HCT116 (cell line): ENCODE data around the gene CUX1. TPM values are rescaled to one million over a fixed set of nuclear protein-coding genes. Genes with fewer than 3 reads are reported as not detected.

ENCODE experiments used
- ATAC-seq: fragments of 200-7000 bp; cut with Tn5 transposase; 2 replicates; pipeline ENCODE4 v1.9.1; 2020; ENCODE audit warnings: mild to moderate bottlenecking, moderate library complexity
- BruUV-seq: library from RNA; stranded (reverse); fragments of 400-500 nt; replicated peaks from 2 replicates; lab custom pipeline; 2021; lab: Mats Ljungman, UMichigan
- CTCF ChIA-PET: fragments of 300-600 bp; sonication (Branson Sonifier 250); formaldehyde crosslinking; loops from one replicate; lab custom pipeline; 2021; ENCODE audit warnings: antibody characterized with exemption; lab: Charles Lee
- POLR2A ChIA-PET: fragments of 300-600, 350-600 bp; sonication (Branson Sonifier 250); formaldehyde crosslinking; loops from one replicate; lab custom pipeline; 2021; ENCODE audit warnings: antibody characterized with exemption; lab: Charles Lee
- RAD21 ChIA-PET, 2 experiments: fragments of 300-600 bp; sonication (Branson Sonifier 250); formaldehyde crosslinking; loops; one replicate each; lab custom pipeline; 2023; ENCODE audit warnings: low total read pairs in 2 of 2; ENCODE audit not compliant: uncharacterized antibody in 2 of 2, unreplicated experiment in 2 of 2, low non-redundant PET in 1 of 2; lab: Charles Lee
- DNase-seq: peaks from one replicate; pipeline ENCODE4 v3.0.0-alpha.2; 2010; ENCODE audit warnings: low read depth, low spot score
- H2AFZ ChIP-seq: fragments of 200-600 bp; shearing (Covaris generic), sonication (generic); 2 replicates; pipeline ENCODE4 v1.6.1; 2017; ENCODE audit warnings: low read depth, mixed run types, mixed read lengths, antibody characterized with exemption, low read length; ENCODE audit not compliant: poor library complexity, severe bottlenecking
- H3K27ac ChIP-seq: 2 replicates; pipeline ENCODE4 v1.5.1; 2012; ENCODE audit warnings: low read depth, low read length
- H3K27me3 ChIP-seq: fragments of 200-600 bp; sonication (generic); 2 replicates; pipeline ENCODE4 v1.6.1; 2016; ENCODE audit warnings: mixed run types, low read length, mixed read lengths; ENCODE audit not compliant: insufficient read depth
- H3K36me3 ChIP-seq, 2 experiments: fragments of 200-500 bp in 1 of 2; fragments of 200-600 bp in 1 of 2; sonication (Bioruptor generic) in 1 of 2; sonication (generic) in 1 of 2; 2 replicates each; pipeline versions ENCODE4 v1.5.1 to v1.6.1; 2014 to 2016; ENCODE audit warnings: low read length in 2 of 2, inconsistent platforms in 1 of 2, mixed read lengths in 1 of 2, mixed run types in 1 of 2; ENCODE audit not compliant: insufficient read depth in 2 of 2, control insufficient read depth in 1 of 2
- H3K4me1 ChIP-seq, 2 experiments: fragments of 200-600 bp in 1 of 2; sonication (generic) in 1 of 2; 2 replicates each; pipeline versions ENCODE4 v1.5.1 to v1.6.1; 2012 to 2017; ENCODE audit warnings: low read length in 2 of 2, inconsistent platforms in 1 of 2, mild to moderate bottlenecking in 1 of 2, mixed read lengths in 1 of 2, mixed run types in 1 of 2, moderate library complexity in 1 of 2; ENCODE audit not compliant: insufficient read depth in 2 of 2, control insufficient read depth in 1 of 2
- H3K4me2 ChIP-seq: fragments of 200-600 bp; sonication (generic); 2 replicates; pipeline ENCODE4 v1.6.1; 2017; ENCODE audit warnings: mixed run types, low read length, mixed read lengths
- H3K4me3 ChIP-seq, 2 experiments: fragments of 200-600 bp in 1 of 2; sonication (generic) in 1 of 2; replicated peaks in 1 of 2; 2 replicates each; pipeline ENCODE4 v1.5.1; 2011 to 2016; ENCODE audit warnings: low read length in 2 of 2, control low read depth in 1 of 2, low read depth in 1 of 2, mild to moderate bottlenecking in 1 of 2, mixed read lengths in 1 of 2, mixed run types in 1 of 2
- H3K79me2 ChIP-seq: fragments of 200-600 bp; sonication (generic); 2 replicates; pipeline ENCODE4 v1.6.1; 2017; ENCODE audit warnings: mild to moderate bottlenecking, mixed run types, low read length, moderate library complexity, mixed read lengths; ENCODE audit not compliant: insufficient read depth
- H3K9ac ChIP-seq: fragments of 200-600 bp; sonication (generic); 2 replicates; pipeline ENCODE4 v1.6.1; 2016; ENCODE audit warnings: low read length, mixed read lengths
- H3K9me2 ChIP-seq: fragments of 200-600 bp; sonication (generic), shearing (Covaris generic); 2 replicates; pipeline ENCODE4 v1.6.1; 2017; ENCODE audit warnings: mixed run types, mild to moderate bottlenecking, moderate library complexity; ENCODE audit not compliant: insufficient read depth
- H3K9me3 ChIP-seq, 2 experiments: fragments of 200-500 bp in 1 of 2; fragments of 200-600 bp in 1 of 2; sonication (Bioruptor generic) in 1 of 2; sonication (generic) in 1 of 2; 2 replicates each; pipeline ENCODE4 v1.6.1; 2014 to 2017; ENCODE audit warnings: low read length in 2 of 2, mixed read lengths in 2 of 2, inconsistent platforms in 1 of 2, low read depth in 1 of 2, mild to moderate bottlenecking in 1 of 2, mixed run types in 1 of 2, moderate library complexity in 1 of 2; ENCODE audit not compliant: control insufficient read depth in 1 of 2, insufficient read depth in 1 of 2
- H4K20me1 ChIP-seq: fragments of 200-600 bp; sonication (generic), shearing (Covaris generic); 2 replicates; pipeline ENCODE4 v1.6.1; 2017; ENCODE audit warnings: mixed run types, mild to moderate bottlenecking, moderate library complexity; ENCODE audit not compliant: insufficient read depth
- CEBPB ChIP-seq: IDR thresholded peaks from 2 replicates; pipeline ENCODE4 v1.6.1; 2012; ENCODE audit warnings: low read depth
- CTCF ChIP-seq, 3 experiments: fragments of 200-600 bp in 1 of 3; sonication (generic) in 1 of 3; IDR thresholded peaks in 2 of 3; conservative IDR thresholded peaks in 1 of 3; 2 replicates each; pipeline ENCODE4 v1.5.1; 2012 to 2017; ENCODE audit warnings: low read depth in 2 of 3, low read length in 2 of 3, antibody characterized with exemption in 1 of 3, borderline replicate concordance in 1 of 3, control low read depth in 1 of 3, mild to moderate bottlenecking in 1 of 3, mixed read lengths in 1 of 3, mixed run types in 1 of 3, moderate library complexity in 1 of 3; ENCODE audit not compliant: insufficient read depth in 1 of 3
- EGR1 ChIP-seq: IDR thresholded peaks from 2 replicates; pipeline ENCODE4 v1.6.1; 2012; ENCODE audit warnings: low read depth
- ELF1 ChIP-seq: IDR thresholded peaks from 2 replicates; pipeline ENCODE4 v1.6.1; 2012; ENCODE audit warnings: low read depth, borderline replicate concordance
- EZH2phosphoT487 ChIP-seq: fragments of 200-600 bp; IDR thresholded peaks from 2 replicates; pipeline ENCODE4 v1.6.1; 2018; ENCODE audit warnings: antibody characterized with exemption, borderline replicate concordance
- FOSL1 ChIP-seq: IDR thresholded peaks from 2 replicates; pipeline ENCODE4 v1.6.1; 2012; ENCODE audit warnings: low read depth
- JUND ChIP-seq: IDR thresholded peaks from 2 replicates; pipeline ENCODE4 v1.6.1; 2012
- MAX ChIP-seq: IDR thresholded peaks from 2 replicates; pipeline ENCODE4 v1.6.1; 2012
- POLR2A ChIP-seq: IDR thresholded peaks from 2 replicates; pipeline ENCODE4 v1.7.0; 2011; ENCODE audit warnings: borderline replicate concordance; ENCODE audit not compliant: insufficient read depth, insufficient read length; ENCODE audit errors: extremely low read depth
- REST ChIP-seq: IDR thresholded peaks from 2 replicates; pipeline ENCODE4 v1.6.1; 2012; ENCODE audit warnings: low read depth
- SP1 ChIP-seq: IDR thresholded peaks from 2 replicates; pipeline ENCODE4 v1.6.1; 2012; ENCODE audit warnings: low read depth
- SRF ChIP-seq: IDR thresholded peaks from 2 replicates; pipeline ENCODE4 v1.6.1; 2012; ENCODE audit warnings: low read depth
- TCF7L2 ChIP-seq: IDR thresholded peaks from 2 replicates; pipeline ENCODE4 v1.7.0; 2011; ENCODE audit warnings: borderline replicate concordance, inconsistent platforms; ENCODE audit not compliant: insufficient read depth, insufficient read length; ENCODE audit errors: extremely low read depth
- YY1 ChIP-seq: IDR thresholded peaks from 2 replicates; pipeline ENCODE4 v1.6.1; 2011; ENCODE audit warnings: low read length, low read depth, moderate library complexity, mild to moderate bottlenecking; ENCODE audit not compliant: insufficient replicate concordance; ENCODE audit errors: extremely low read depth
- ZFX ChIP-seq: fragments of 450-650 bp; IDR thresholded peaks from 2 replicates; pipeline ENCODE4 v1.6.1; 2017
- intact Hi-C: fragments of 100-400 bp; cut with micrococcal nuclease; formaldehyde crosslinking; loops from 2 replicates; pipeline ENCODE4 v1.10.0; 2022
- total RNA-seq: library from RNA; stranded (reverse); gene quantifications from one replicate; pipeline ENCODE4 v1.2.1, GENCODE V29; 2021; ENCODE audit not compliant: unreplicated experiment

The CUX1 gene
- total RNA-seq, 1 experiment from 2014 or later = 68.9 TPM

DNA sequence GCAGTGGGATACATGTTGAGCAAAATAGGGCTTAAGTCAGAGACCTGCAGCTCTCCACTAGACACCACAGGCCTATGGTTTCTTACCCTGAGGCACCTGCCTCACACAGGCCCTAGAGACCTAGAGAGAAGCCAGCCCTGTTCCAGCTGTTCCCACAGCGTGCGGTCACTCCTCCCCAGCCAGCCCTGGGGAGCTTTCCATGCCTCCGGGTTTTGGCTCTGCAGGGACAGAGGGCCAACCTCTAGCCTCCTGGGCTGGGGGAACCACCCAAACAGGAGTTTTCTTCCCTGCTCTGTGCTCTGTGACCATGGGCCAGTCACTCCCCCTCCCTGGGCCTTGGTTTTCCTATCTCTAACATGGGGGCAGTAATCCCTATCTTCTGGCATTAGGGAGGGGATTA, 502.2 kb downstream of the CUX1 start (continued):
- TF ChIP-seq REST = no peak
- TF ChIP-seq JUND = no peak
- no peak for TF ChIP-seq SP1
- TF ChIP-seq ELF1 = no peak
- no peak for TF ChIP-seq CTCF (IDR thresholded peaks at IDR 0.05 in 2 of 3, conservative IDR thresholded peaks at IDR 0.05 in 1 of 3; ENCODE audit: borderline replicate concordance in 1 of 3, insufficient read depth in 1 of 3, low read depth in 2 of 3, low read length in 2 of 3)
- TF ChIP-seq FOSL1 = no peak
- TF ChIP-seq EZH2phosphoT487 = no peak
- TF ChIP-seq EGR1 = no peak
- no peak for TF ChIP-seq ZFX
- TF ChIP-seq SRF = no peak
- no peak for TF ChIP-seq TCF7L2

DNA sequence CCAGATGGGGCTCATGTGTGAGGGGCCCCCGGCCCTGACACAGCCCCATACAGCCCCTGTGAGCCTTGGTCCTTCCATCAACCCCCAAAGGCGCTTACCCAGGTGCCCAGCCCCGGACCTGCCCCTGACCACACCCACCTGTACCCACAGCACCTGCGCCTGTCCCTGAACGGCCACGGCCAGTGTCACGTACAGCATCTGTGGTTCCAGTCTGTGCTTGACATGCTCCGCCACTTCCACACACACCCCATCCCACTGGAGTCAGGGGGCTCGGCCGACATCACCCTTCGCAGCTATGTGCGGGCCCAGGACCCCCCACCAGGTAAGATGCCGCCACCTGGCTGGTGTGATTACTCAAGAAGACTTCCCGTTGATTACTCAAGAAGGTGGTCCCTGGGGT, 502.8 kb downstream of the CUX1 start:
- RAD21 ChIA-PET = no interaction called here
- ATAC-seq (no peak), DNase-seq (no peak)
- H3K4me2 ChIP-seq = no peak overlapping the region
- intact Hi-C loops = no loop called here
- no peaks in the 10 kb centered on the region for H3K9me3 ChIP-seq
- no peaks in the 10 kb centered on the region for H3K27me3 ChIP-seq
- peaks cover 9 to 10% of the 10 kb centered on the region in 2 experiments for H3K4me1 ChIP-seq
- H3K9me2 ChIP-seq = no peaks in the 10 kb centered on the region
- POLR2A ChIA-PET = no interaction called here
- H3K27ac ChIP-seq = no peak overlapping the region
- H3K36me3 ChIP-seq = no peaks in the 10 kb centered on the region; a peak in 1 of 4 replicates
- BruUV-seq = no TSS peak
- no peak overlapping the region for H2AFZ ChIP-seq
- no peaks in the 10 kb centered on the region for H4K20me1 ChIP-seq
- H3K9ac ChIP-seq = no peak overlapping the region
- CTCF ChIA-PET = no interaction called here
- H3K79me2 ChIP-seq = no peaks in the 10 kb centered on the region
- TF ChIP-seq POLR2A (no peak), SRF (no peak), CEBPB (no peak), TCF7L2 (no peak), MAX (no peak), SP1 (no peak), YY1 (no peak), FOSL1 (no peak), REST (no peak), EGR1 (no peak)
- no peak overlapping the region for H3K4me3 ChIP-seq
